Measurements from ENCODE around the gene RXRA.

Gene RXRA

DNA sequence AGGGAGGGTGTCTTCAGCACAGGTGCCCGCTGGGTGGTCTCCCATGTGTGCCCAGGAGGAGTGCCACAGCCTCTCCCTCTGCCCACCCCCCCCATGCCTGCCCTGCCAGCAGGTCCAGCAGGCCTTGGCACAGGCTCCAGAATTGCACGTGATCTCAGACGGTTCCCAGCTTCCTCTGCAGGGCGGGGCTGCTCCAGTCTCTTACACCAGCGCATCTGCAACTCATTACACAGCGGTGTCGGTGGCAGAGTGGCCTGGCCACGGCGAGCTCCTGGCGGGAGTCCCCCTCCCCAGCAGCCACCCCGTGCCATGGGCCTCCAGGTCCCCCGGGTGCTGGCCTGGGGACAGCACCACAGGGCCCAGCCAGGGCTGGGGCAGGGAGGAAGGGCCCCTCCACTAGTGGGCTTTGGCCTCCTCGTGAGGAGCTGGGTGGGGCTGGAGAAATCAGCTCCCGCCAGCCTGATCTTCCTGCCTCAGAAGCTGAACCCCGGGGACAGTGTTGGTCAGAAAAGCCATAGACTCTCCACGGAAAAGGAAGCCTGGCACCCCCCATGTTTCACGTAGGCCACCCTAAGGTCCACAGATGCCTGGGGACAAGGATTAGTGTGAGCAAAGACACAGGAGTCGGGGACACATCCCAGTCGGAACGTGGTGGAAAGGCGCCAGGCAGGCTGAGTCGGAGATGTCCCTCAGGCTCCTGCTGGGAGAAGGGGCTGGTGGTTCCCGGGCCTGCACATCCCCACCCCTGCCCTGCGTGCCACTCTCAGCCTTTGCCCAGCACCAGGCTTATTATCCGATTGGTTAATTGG is 40.2 kb downstream of the RXRA start:
- H3K36me3 ChIP-seq (ENCODE audit: control insufficient read depth, insufficient read depth, low read length): no peaks in the 10 kb centered on the region
- H3K4me1 ChIP-seq (ENCODE audit: control insufficient read depth, insufficient read depth, low read length): peaks cover 17% of the 10 kb centered on the region; the same call in 1 of the 2 replicates
- H3K4me3 ChIP-seq (ENCODE audit: low read depth, low read length): no peak overlapping the region
- H3K9me3 ChIP-seq (ENCODE audit: control insufficient read depth, insufficient read depth, low read depth, low read length): no peaks in the 10 kb centered on the region
- H3K27me3 ChIP-seq (ENCODE audit: control insufficient read depth, insufficient read depth, low read length): no peaks in the 10 kb centered on the region
- H3K9ac ChIP-seq (ENCODE audit: low read length): no peak overlapping the region
- no peak overlapping the region for H3K27ac ChIP-seq (ENCODE audit: low read depth, low read length)

- H3K4me3 ChIP-seq (ENCODE audit: low read depth, low read length): no peak overlapping the region
- no peak overlapping the region for H3K27ac ChIP-seq (ENCODE audit: low read depth, low read length)
- no peaks in the 10 kb centered on the region for H3K36me3 ChIP-seq (ENCODE audit: control insufficient read depth, insufficient read depth, low read length)
- peaks cover 17% of the 10 kb centered on the region; the same call in 1 of the 2 replicates for H3K4me1 ChIP-seq (ENCODE audit: control insufficient read depth, insufficient read depth, low read length)
- H3K27me3 ChIP-seq (ENCODE audit: control insufficient read depth, insufficient read depth, low read length): no peaks in the 10 kb centered on the region
- no peak overlapping the region for H3K9ac ChIP-seq (ENCODE audit: low read length)
- H3K9me3 ChIP-seq (ENCODE audit: control insufficient read depth, insufficient read depth, low read depth, low read length): no peaks in the 10 kb centered on the region
Observed at GRCh38 chr9:134367061-134367460, 40.8 kb downstream of the RXRA start.

DNA sequence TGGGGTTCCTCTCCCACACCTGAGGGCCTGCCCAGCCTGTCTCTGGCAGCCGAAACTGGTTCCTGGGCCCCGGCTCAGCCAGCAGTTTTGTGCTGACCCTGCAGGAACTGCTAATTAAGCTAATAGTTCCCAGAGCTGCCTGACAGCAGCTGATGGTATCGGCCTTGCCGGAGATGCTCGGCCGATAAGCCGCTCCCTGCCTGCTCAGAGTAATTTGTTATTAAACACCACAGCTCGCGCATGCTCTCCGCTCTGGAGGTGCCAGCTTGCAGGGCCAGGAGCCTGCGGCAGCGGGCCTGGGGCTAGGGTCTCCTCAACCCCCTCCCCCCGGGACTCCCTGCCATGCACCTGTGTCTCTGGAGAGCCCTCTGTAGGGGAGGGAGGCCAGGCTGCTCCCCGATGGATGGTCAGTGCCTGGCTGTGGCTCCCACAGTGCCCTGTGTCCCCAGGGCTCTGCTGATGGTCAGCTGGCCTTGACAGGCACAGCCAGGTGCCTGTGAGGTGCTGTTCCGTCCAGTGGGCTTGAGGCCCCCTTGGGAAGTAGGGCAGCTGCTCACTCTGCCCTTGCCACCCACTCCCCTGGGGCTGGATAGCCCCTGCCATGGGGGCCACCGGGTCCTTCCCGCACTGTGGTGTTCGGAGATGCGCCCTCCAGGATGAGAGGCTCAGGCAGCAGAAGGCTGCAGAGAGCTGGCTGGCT is 41.7 kb downstream of the RXRA start:
- Histone ChIP-seq H3K9ac (ENCODE audit: low read length) (no peak overlapping the region), H3K27ac (ENCODE audit: low read depth, low read length) (peak overlapping the region; percentile 23; the same call in 1 of the 2 replicates), H3K4me1 (ENCODE audit: control insufficient read depth, insufficient read depth, low read length) (peaks cover 17% of the 10 kb centered on the region; the same call in 1 of the 2 replicates), H3K9me3 (ENCODE audit: control insufficient read depth, insufficient read depth, low read depth, low read length) (no peaks in the 10 kb centered on the region), H3K27me3 (ENCODE audit: control insufficient read depth, insufficient read depth, low read length) (no peaks in the 10 kb centered on the region), H3K36me3 (ENCODE audit: control insufficient read depth, insufficient read depth, low read length) (no peaks in the 10 kb centered on the region), H3K4me3 (ENCODE audit: low read depth, low read length) (no peak overlapping the region)

GRCh38 chr9:134368571-134368970 is 42.3 kb downstream of the RXRA start:
- H3K36me3 ChIP-seq (ENCODE audit: control insufficient read depth, insufficient read depth, low read length): no peaks in the 10 kb centered on the region
- peaks cover 17% of the 10 kb centered on the region; the same call in 1 of the 2 replicates for H3K4me1 ChIP-seq (ENCODE audit: control insufficient read depth, insufficient read depth, low read length)
- no peak overlapping the region for H3K27ac ChIP-seq (ENCODE audit: low read depth, low read length)
- H3K9me3 ChIP-seq (ENCODE audit: control insufficient read depth, insufficient read depth, low read depth, low read length): no peaks in the 10 kb centered on the region
- H3K4me3 ChIP-seq (ENCODE audit: low read depth, low read length): no peak overlapping the region
- H3K27me3 ChIP-seq (ENCODE audit: control insufficient read depth, insufficient read depth, low read length): no peaks in the 10 kb centered on the region
- no peak overlapping the region for H3K9ac ChIP-seq (ENCODE audit: low read length)

DNA sequence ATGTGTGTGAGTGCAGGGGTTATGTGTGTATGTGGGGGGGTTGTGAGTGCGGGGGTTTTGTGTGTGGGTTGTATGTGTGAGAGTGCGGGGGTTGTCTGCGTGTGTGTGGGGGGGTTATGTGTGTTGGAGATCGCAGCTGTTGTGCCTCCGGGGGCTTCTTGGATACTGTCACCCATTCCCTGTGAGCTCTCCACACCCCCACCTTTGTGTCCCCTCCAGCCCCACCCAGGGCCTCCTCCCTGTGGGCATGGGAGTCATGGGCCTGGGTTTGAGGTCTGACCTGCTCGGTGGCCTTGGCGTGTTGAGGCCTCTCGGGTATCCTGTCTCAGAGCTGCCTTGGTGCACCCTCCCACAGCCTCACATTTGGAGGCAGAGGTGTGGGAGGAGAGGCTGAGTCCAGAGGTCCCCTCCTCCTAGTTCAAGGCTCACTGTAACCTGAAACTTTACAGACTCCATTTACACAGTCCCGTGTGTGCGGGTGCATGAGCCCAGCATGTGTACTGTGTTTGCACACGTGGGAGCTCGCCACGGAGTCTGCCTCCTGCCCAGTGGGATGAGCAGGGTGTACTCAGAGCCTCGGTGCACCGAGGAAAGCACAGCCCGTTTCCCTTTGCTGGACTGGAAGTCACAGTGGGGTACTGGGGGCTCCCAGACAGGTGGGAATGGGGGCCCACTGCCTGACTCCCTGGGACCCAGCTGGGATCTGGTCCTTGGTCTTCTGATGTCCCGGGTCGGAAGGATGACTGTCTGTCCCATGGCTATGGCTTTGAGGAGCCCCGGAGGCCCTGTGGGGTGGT is 43.4 kb downstream of the RXRA start:
- Histone ChIP-seq H3K4me3 (ENCODE audit: low read depth, low read length) (no peak overlapping the region), H3K27me3 (ENCODE audit: control insufficient read depth, insufficient read depth, low read length) (no peaks in the 10 kb centered on the region), H3K36me3 (ENCODE audit: control insufficient read depth, insufficient read depth, low read length) (no peaks in the 10 kb centered on the region), H3K27ac (ENCODE audit: low read depth, low read length) (no peak overlapping the region), H3K9me3 (ENCODE audit: control insufficient read depth, insufficient read depth, low read depth, low read length) (no peaks in the 10 kb centered on the region), H3K9ac (ENCODE audit: low read length) (no peak overlapping the region), H3K4me1 (ENCODE audit: control insufficient read depth, insufficient read depth, low read length) (peaks cover 18% of the 10 kb centered on the region; the same call in 1 of the 2 replicates)

DNA sequence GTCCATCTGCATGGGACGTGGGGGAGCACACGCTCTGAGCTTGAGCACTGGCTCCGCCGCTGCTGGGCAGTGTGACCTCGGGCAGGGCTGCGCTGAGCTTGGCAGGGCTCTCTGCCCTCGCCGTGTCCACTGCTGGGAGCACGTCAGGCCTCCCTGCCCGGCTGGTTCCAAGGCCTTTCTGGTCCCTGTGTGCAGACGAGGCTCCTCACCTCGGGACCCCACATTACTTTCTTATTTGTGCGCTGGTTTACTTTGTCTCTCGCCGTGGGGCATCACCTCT is 43.9 kb downstream of the RXRA start:
- Histone ChIP-seq H3K27me3 (ENCODE audit: control insufficient read depth, insufficient read depth, low read length) (no peaks in the 10 kb centered on the region), H3K4me1 (ENCODE audit: control insufficient read depth, insufficient read depth, low read length) (peaks cover 22% of the 10 kb centered on the region; the same call in 1 of the 2 replicates), H3K9ac (ENCODE audit: low read length) (no peak overlapping the region), H3K27ac (ENCODE audit: low read depth, low read length) (no peak overlapping the region; the same call in 1 of the 2 replicates), H3K9me3 (ENCODE audit: control insufficient read depth, insufficient read depth, low read depth, low read length) (no peaks in the 10 kb centered on the region), H3K4me3 (ENCODE audit: low read depth, low read length) (no peak overlapping the region), H3K36me3 (ENCODE audit: control insufficient read depth, insufficient read depth, low read length) (no peaks in the 10 kb centered on the region)

- Histone ChIP-seq H3K4me3 (ENCODE audit: low read depth, low read length) (no peak overlapping the region), H3K27ac (ENCODE audit: low read depth, low read length) (no peak overlapping the region; the same call in 1 of the 2 replicates), H3K4me1 (ENCODE audit: control insufficient read depth, insufficient read depth, low read length) (peaks cover 22% of the 10 kb centered on the region; the same call in 1 of the 2 replicates), H3K9me3 (ENCODE audit: control insufficient read depth, insufficient read depth, low read depth, low read length) (no peaks in the 10 kb centered on the region), H3K9ac (ENCODE audit: low read length) (no peak overlapping the region), H3K36me3 (ENCODE audit: control insufficient read depth, insufficient read depth, low read length) (no peaks in the 10 kb centered on the region), H3K27me3 (ENCODE audit: control insufficient read depth, insufficient read depth, low read length) (no peaks in the 10 kb centered on the region)
Observed at GRCh38 chr9:134370638-134371037, 44.4 kb downstream of the RXRA start.

DNA sequence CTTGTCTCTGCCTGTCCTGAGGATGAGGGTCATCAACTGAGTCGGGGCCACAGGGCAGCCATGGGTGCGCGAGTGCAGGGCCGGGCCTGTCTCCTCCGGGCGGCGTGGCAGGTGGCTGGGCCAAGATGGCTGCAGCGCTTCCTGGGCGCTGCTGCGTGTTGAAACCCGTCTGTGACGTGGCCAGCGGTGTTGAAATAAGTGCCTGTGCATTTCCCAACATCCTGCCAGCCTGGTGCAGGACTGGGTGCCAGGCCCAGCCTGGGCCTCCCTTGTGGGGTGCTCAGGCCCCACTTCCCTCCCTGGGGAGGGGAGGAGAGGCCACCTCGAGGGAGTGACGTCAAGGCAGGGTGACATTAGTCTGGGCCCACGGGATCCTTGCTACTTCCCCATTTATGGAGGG is 45.5 kb downstream of the RXRA start:
- Histone ChIP-seq H3K27me3 (ENCODE audit: control insufficient read depth, insufficient read depth, low read length) (no peaks in the 10 kb centered on the region), H3K36me3 (ENCODE audit: control insufficient read depth, insufficient read depth, low read length) (no peaks in the 10 kb centered on the region), H3K27ac (ENCODE audit: low read depth, low read length) (no peak overlapping the region), H3K4me3 (ENCODE audit: low read depth, low read length) (no peak overlapping the region), H3K9me3 (ENCODE audit: control insufficient read depth, insufficient read depth, low read depth, low read length) (no peaks in the 10 kb centered on the region), H3K9ac (ENCODE audit: low read length) (no peak overlapping the region), H3K4me1 (ENCODE audit: control insufficient read depth, insufficient read depth, low read length) (peaks cover 19% of the 10 kb centered on the region; the same call in 1 of the 2 replicates)

DNA sequence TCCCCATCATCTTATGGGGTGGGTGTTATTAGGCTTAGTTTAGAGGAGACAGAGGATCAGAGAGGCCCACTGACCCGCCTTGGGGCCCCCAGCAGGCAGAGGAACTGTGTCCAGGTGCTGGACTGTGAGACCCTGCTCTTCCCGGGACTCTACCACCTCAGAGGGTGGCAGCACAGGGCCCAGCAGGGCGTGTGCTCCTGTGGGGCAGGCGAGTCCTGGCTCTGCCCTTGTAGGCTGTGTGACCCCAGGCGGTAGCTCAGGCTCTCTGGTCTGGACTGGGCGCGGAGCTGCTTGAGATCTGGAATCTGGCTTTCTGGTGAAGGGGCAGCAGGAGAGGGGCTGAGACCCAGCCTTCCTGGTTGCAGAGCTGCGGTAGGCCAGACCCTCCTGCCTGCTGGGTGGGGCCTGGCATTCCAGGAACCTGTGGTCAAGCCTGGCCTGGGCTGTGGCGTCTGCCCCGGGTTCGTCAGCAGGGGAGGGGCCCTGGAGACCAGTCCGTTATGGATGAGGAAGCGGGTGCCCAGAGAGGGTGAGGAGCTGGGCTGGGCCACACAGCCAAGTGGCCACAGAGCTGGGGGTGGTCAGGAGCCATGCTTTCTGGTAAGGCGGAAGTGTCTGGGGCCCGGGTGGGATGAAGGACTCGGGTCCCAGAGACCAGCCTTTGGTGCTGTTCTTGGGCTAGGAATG is 46.5 kb downstream of the RXRA start:
- H3K9ac ChIP-seq (ENCODE audit: low read length): no peak overlapping the region
- no peaks in the 10 kb centered on the region for H3K9me3 ChIP-seq (ENCODE audit: control insufficient read depth, insufficient read depth, low read depth, low read length)
- no peak overlapping the region for H3K4me3 ChIP-seq (ENCODE audit: low read depth, low read length)
- no peaks in the 10 kb centered on the region for H3K27me3 ChIP-seq (ENCODE audit: control insufficient read depth, insufficient read depth, low read length)
- H3K4me1 ChIP-seq (ENCODE audit: control insufficient read depth, insufficient read depth, low read length): peaks cover 17% of the 10 kb centered on the region; the same call in 1 of the 2 replicates
- H3K27ac ChIP-seq (ENCODE audit: low read depth, low read length): no peak overlapping the region
- no peaks in the 10 kb centered on the region for H3K36me3 ChIP-seq (ENCODE audit: control insufficient read depth, insufficient read depth, low read length)

DNA sequence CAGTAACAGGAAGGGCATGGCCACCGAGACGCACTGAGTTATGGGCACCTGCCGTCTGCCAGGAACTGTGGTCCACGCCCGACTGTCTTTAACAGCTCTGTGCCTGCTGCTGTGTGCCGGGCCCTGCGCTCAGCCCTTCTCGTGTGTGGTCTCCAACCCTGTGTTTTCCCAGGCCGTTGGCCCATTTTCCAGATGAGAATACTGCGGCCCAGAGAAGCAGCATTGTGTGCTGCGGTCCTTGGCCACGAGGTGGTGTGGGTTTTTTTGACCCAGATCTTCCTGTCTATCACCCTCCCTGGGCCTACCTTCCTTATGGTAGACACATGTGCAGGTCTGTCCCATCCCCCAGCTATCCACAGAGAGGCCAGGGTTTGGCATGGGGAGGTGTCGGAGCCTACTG is 47.0 kb downstream of the RXRA start:
- Histone ChIP-seq H3K4me1 (ENCODE audit: control insufficient read depth, insufficient read depth, low read length) (peaks cover 16% of the 10 kb centered on the region; the same call in 1 of the 2 replicates), H3K36me3 (ENCODE audit: control insufficient read depth, insufficient read depth, low read length) (no peaks in the 10 kb centered on the region), H3K27me3 (ENCODE audit: control insufficient read depth, insufficient read depth, low read length) (no peaks in the 10 kb centered on the region), H3K27ac (ENCODE audit: low read depth, low read length) (no peak overlapping the region), H3K9me3 (ENCODE audit: control insufficient read depth, insufficient read depth, low read depth, low read length) (no peaks in the 10 kb centered on the region), H3K4me3 (ENCODE audit: low read depth, low read length) (no peak overlapping the region), H3K9ac (ENCODE audit: low read length) (no peak overlapping the region)
